Measurements from ENCODE around the gene PEX1.

PEX1 gene

DNA sequence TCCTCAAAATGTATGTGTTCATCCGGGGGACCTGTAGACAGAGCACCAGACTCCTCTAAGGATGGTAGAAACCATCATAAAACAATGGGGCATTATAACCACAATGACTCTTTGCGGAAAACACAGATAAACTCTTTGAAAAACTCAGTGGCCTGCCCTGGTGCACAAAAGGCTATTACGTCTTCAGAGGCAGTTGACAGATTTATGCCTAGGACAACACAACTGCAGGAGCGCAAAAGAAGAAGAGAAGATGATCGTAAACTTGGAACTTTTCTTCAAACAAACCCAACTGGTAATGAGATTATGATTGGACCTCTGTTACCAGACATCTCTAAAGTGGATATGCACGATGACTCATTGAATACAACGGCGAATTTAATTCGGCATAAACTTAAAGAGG lies 6.3 kb upstream of the PEX1 start (continued):
- no peak for TF ChIP-seq ZFP69B (tag by site-specific recombination; IDR thresholded peaks at IDR 0.05)

DNA sequence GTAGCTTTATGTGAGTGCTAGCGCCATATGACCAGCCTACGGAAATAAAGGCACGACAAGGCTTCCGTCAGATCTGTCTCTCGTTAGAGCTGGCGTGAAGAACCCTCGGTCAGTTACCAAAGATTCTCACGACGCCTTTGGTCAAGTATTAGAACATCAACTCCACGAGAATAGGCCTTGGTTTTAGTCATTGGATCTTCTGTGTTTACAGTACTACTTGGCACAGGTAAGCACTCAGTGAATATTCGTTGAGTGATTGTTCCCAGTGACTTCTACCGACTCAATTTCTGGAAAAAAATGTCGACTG lies 591 bp upstream of the PEX1 start:
- TF ChIP-seq HOXD13 (CRISPR knock-in tag; IDR thresholded peaks at IDR 0.05; ENCODE audit: borderline replicate concordance) (peak; percentile 6; the same call in 1 of the 2 replicates), ZNF266 (tag by site-specific recombination; IDR thresholded peaks at IDR 0.05; ENCODE audit: low read depth) (no peak)
- CTCF ChIA-PET: interaction anchor here (0.6 to 1.2 kb wide), 8 partner anchors 11 to 1591 kb away, joined by 3 to 4 read pairs (median 3); no protein-coding TSS in a partner anchor
- Histone ChIP-seq H3K4me3 (ENCODE audit: low read depth, low read length) (peak overlapping the region; percentile 72), H3K9me3 (ENCODE audit: control insufficient read depth, insufficient read depth, low read depth, low read length) (no peaks in the 10 kb centered on the region), H3K4me1 (ENCODE audit: control insufficient read depth, insufficient read depth, low read length) (peaks cover 8% of the 10 kb centered on the region; the same call in 1 of the 2 replicates), H3K36me3 (ENCODE audit: control insufficient read depth in 2 of 2, insufficient read depth in 1 of 2, low read length in 2 of 2) (peaks cover 23 to 34% of the 10 kb centered on the region in 2 experiments), H3K27ac (ENCODE audit: extremely low read depth, low read depth, low read length) (peak overlapping the region; percentile 48)
- POLR2A ChIA-PET: interaction anchor here (0.5 to 2.0 kb wide), 19 partner anchors 11 to 703 kb away, joined by 3 to 18 read pairs (median 4); partner anchors contain the start of genes ANKIB1, FAM133B, KRIT1 and VPS50

DNA sequence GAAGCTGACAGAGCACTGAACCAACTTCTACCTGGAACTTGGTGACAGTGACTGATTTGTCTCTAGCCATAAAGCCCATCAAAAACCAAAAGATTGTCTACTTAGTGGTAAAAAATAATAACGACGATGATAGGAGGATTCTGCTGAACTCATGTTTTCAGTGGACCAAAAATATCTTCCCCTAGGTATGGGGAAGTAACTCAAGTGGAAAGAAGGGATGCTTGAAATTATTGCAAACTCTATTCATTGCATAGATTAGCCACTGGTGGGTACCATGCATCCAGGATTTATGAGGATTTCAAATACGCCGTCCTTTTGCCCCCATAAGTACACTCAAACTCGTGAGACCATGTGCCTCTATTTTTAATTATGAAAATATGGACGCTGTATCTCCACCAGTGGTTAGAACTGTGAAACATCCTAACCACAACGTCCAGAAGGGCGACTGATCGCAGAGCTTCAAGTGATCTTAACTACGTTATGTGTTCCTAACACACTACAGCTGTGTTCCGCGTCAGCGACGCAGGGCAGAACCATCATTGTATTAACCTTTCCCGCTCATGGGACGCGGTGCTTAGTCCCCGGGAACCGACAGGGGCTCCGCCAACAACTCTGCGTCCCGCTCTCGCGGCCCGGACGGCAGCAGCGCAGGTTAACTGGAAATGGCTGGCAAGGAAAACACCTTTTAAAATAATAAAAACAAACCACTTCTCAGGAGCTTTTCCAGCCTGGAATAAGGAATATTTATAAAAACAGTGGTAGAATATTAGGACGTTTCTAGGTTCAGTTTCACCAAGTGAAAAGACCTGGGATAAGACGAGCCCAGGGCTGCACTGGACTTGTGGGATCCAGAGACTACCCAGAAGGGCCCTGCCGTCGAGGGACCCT lies 776 bp downstream of the PEX1 start:
- H3K36me3 ChIP-seq (ENCODE audit: control insufficient read depth in 2 of 2, insufficient read depth in 1 of 2, low read length in 2 of 2): peaks cover 16 to 20% of the 10 kb centered on the region in 2 experiments
- H3K4me3 ChIP-seq (ENCODE audit: low read depth, low read length): peak overlapping the region; percentile 72
- no peak for TF ChIP-seq ZNF302 (tag by site-specific recombination; IDR thresholded peaks at IDR 0.05; ENCODE audit: low read depth)
- peak; percentile 83 for TF ChIP-seq ZNF600 (tag by site-specific recombination; IDR thresholded peaks at IDR 0.05)
- no peak for TF ChIP-seq GLI2 (tag by site-specific recombination; IDR thresholded peaks at IDR 0.05; ENCODE audit: borderline replicate concordance, low read depth)
- TF ChIP-seq, protein P1, sequence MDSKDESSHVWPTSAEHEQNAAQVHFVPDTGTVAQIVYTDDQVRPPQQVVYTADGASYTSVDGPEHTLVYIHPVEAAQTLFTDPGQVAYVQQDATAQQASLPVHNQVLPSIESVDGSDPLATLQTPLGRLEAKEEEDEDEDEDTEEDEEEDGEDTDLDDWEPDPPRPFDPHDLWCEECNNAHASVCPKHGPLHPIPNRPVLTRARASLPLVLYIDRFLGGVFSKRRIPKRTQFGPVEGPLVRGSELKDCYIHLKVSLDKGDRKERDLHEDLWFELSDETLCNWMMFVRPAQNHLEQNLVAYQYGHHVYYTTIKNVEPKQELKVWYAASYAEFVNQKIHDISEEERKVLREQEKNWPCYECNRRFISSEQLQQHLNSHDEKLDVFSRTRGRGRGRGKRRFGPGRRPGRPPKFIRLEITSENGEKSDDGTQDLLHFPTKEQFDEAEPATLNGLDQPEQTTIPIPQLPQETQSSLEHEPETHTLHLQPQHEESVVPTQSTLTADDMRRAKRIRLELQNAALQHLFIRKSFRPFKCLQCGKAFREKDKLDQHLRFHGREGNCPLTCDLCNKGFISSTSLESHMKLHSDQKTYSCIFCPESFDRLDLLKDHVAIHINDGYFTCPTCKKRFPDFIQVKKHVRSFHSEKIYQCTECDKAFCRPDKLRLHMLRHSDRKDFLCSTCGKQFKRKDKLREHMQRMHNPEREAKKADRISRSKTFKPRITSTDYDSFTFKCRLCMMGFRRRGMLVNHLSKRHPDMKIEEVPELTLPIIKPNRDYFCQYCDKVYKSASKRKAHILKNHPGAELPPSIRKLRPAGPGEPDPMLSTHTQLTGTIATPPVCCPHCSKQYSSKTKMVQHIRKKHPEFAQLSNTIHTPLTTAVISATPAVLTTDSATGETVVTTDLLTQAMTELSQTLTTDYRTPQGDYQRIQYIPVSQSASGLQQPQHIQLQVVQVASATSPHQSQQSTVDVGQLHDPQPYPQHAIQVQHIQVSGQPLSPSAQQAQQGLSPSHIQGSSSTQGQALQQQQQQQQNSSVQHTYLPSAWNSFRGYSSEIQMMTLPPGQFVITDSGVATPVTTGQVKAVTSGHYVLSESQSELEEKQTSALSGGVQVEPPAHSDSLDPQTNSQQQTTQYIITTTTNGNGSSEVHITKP (tag by site-specific recombination; IDR thresholded peaks at IDR 0.05): peak; percentile 58
- TF ChIP-seq, protein P2, sequence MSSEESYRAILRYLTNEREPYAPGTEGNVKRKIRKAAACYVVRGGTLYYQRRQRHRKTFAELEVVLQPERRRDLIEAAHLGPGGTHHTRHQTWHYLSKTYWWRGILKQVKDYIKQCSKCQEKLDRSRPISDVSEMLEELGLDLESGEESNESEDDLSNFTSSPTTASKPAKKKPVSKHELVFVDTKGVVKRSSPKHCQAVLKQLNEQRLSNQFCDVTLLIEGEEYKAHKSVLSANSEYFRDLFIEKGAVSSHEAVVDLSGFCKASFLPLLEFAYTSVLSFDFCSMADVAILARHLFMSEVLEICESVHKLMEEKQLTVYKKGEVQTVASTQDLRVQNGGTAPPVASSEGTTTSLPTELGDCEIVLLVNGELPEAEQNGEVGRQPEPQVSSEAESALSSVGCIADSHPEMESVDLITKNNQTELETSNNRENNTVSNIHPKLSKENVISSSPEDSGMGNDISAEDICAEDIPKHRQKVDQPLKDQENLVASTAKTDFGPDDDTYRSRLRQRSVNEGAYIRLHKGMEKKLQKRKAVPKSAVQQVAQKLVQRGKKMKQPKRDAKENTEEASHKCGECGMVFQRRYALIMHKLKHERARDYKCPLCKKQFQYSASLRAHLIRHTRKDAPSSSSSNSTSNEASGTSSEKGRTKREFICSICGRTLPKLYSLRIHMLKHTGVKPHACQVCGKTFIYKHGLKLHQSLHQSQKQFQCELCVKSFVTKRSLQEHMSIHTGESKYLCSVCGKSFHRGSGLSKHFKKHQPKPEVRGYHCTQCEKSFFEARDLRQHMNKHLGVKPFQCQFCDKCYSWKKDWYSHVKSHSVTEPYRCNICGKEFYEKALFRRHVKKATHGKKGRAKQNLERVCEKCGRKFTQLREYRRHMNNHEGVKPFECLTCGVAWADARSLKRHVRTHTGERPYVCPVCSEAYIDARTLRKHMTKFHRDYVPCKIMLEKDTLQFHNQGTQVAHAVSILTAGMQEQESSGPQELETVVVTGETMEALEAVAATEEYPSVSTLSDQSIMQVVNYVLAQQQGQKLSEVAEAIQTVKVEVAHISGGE (tag by site-specific recombination; conservative IDR thresholded peaks at IDR 0.05; ENCODE audit: low read depth): 0 out of 2 replicates have a peak, but pooled peaks have one; percentile 24
- TF ChIP-seq ZNF660 (tag by site-specific recombination; IDR thresholded peaks at IDR 0.05): 0 out of 2 replicates have a peak, but pooled peaks have one; percentile 24
- 0 out of 2 replicates have a peak, but pooled peaks have one; percentile 20 for TF ChIP-seq YY1 (tag by site-specific recombination; IDR thresholded peaks at IDR 0.05)
- no peak for TF ChIP-seq ZNF670 (tag by site-specific recombination; IDR thresholded peaks at IDR 0.05; ENCODE audit: low read depth)
- TF ChIP-seq ZNF514 (tag by site-specific recombination; IDR thresholded peaks at IDR 0.05): no peak
- no peak for TF ChIP-seq ZNF175 (tag by site-specific recombination; IDR thresholded peaks at IDR 0.05)
- TF ChIP-seq ZNF776 (tag by site-specific recombination; IDR thresholded peaks at IDR 0.05; ENCODE audit: borderline replicate concordance): no peak
- TF ChIP-seq ZNF37A (tag by site-specific recombination; IDR thresholded peaks at IDR 0.05): no peak
- POLR2A ChIA-PET: interaction anchor here (1.2 to 2.0 kb wide), 5 partner anchors 9 to 79 kb away, joined by 3 to 18 read pairs (median 11); partner anchors contain the start of gene FAM133B
- CTCF ChIA-PET: interaction anchor here (1.1 to 1.2 kb wide), 2 partner anchors 303 to 588 kb away, joined by 3 read pairs; no protein-coding TSS in a partner anchor
- H3K9me3 ChIP-seq (ENCODE audit: control insufficient read depth, insufficient read depth, low read depth, low read length): no peaks in the 10 kb centered on the region
- H3K27ac ChIP-seq (ENCODE audit: extremely low read depth, low read depth, low read length): peak overlapping the region; percentile 82
- H3K4me1 ChIP-seq (ENCODE audit: control insufficient read depth, insufficient read depth, low read length): peaks cover 7% of the 10 kb centered on the region; the same call in 1 of the 2 replicates
